ENCODE data around the gene CREB3L1. TPM values are rescaled to one million over a fixed set of nuclear protein-coding genes. Genes with fewer than 3 reads are reported as not detected.

The CREB3L1 gene
- total and polyA plus RNA-seq, 2 donors (not counting 3 experiments of a cell fraction or from before 2014, with no cell fraction given): 0.23 to 0.84 TPM

DNA sequence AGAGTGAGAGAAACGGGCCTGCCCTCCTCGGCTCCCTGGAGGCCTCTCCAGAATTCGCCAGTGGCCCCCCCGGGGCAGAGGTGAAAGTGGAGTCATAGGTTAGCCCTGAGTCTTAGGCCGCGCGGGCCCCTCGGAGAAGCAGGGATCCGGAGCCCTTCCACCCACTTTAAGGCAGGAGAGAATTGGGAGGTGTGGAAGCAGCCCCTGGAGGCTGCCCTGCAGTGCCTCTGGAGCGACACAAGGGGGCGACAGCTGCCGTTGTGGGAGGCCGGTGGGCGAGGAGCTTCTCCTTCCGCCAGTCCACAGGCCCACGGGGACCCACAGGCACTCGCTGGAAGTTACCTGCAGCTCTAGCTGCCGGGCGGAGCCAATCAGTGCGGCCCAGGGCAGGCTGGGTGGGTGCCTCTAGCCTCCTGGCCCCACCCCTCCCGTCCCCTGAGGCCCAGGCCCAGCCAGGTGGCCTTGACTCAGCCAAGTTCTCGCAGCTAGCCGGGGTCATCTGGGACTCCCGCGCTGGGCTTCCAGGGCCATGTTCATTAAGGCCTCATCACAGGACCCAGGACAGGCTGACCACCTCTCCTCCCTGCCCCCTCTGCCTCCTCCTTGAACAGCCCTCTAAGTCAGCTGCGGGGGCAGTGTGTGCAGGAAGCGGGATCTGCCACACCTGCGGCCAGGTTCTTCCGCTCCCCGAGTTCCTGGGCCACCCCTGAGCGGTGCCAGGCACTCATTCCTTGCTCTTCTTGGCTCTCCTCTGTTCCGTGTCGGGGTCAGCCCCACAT, 74.8 kb downstream of the CREB3L1 start:
- dilution Hi-C loops (cut with MboI; ENCODE audit: extremely low pct_ligation_motif_present, low sequenced_read_pairs) (no loop called here), intact Hi-C loops (cut with micrococcal nuclease) (loop anchor here (1.0 kb wide), 2 partner anchors 11 to 15 kb away; no protein-coding TSS in a partner anchor)
- DNase-seq (ENCODE audit: low read depth, low spot score): peak; percentile 30
- no TSS peak for BruUV-seq (replicated peaks)
- H3K9ac ChIP-seq (replicated peaks; ENCODE audit: extremely low read depth, insufficient read depth, low read length): no peak overlapping the region
- ChIA-PET POLR2A (no interaction called here), CTCF (interaction anchor here (0.6 to 10.8 kb wide), 17 partner anchors 9 to 184 kb away, joined by 3 to 200 read pairs (median 4); partner anchors contain the start of genes CHRM4 and MDK)
- H3K27me3 ChIP-seq (ENCODE audit: control insufficient read depth in 2 of 2, insufficient read depth in 2 of 2, low read length in 2 of 2): no peaks in the 10 kb centered on the region
- H3K9me3 ChIP-seq (replicated peaks; ENCODE audit: control insufficient read depth, insufficient read depth, low read length): no peaks in the 10 kb centered on the region
- H3K4me1 ChIP-seq (ENCODE audit: control insufficient read depth, extremely low read depth, insufficient read depth, low read length): peaks cover 13% of the 10 kb centered on the region
- TF ChIP-seq MYC (IDR thresholded peaks at IDR 0.05; ENCODE audit: low read depth, low read length) (no peak), POLR2AphosphoS5 (IDR thresholded peaks at IDR 0.05; ENCODE audit: insufficient read depth, low read depth, low read length) (no peak), GATA2 (IDR thresholded peaks at IDR 0.05; ENCODE audit: insufficient read depth, insufficient read length, low read depth, low read length) (no peak), JUN (IDR thresholded peaks at IDR 0.05; ENCODE audit: borderline replicate concordance, insufficient read depth, insufficient read length, low read depth) (no peak)
- TF ChIP-seq, protein P1, sequence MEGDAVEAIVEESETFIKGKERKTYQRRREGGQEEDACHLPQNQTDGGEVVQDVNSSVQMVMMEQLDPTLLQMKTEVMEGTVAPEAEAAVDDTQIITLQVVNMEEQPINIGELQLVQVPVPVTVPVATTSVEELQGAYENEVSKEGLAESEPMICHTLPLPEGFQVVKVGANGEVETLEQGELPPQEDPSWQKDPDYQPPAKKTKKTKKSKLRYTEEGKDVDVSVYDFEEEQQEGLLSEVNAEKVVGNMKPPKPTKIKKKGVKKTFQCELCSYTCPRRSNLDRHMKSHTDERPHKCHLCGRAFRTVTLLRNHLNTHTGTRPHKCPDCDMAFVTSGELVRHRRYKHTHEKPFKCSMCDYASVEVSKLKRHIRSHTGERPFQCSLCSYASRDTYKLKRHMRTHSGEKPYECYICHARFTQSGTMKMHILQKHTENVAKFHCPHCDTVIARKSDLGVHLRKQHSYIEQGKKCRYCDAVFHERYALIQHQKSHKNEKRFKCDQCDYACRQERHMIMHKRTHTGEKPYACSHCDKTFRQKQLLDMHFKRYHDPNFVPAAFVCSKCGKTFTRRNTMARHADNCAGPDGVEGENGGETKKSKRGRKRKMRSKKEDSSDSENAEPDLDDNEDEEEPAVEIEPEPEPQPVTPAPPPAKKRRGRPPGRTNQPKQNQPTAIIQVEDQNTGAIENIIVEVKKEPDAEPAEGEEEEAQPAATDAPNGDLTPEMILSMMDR (IDR thresholded peaks at IDR 0.05; ENCODE audit: extremely low read depth in 1 of 2, insufficient read depth in 1 of 2, low read depth in 1 of 2, low read length in 2 of 2): peak; percentile 89 to 93
- no peak overlapping the region for H3K4me2 ChIP-seq (ENCODE audit: insufficient read depth, low read length)
- H3K36me3 ChIP-seq (ENCODE audit: control insufficient read depth in 2 of 2, extremely low read depth in 1 of 2, insufficient read depth in 2 of 2, low read length in 2 of 2): peaks cover 5 to 12% of the 10 kb centered on the region in 2 experiments
- H4K20me1 ChIP-seq (replicated peaks; ENCODE audit: control insufficient read depth, extremely low read depth, insufficient read depth, low read length): peaks cover 4% of the 10 kb centered on the region
- no peak overlapping the region for H3K4me3 ChIP-seq (replicated peaks in 1 of 3; ENCODE audit: insufficient read depth in 1 of 3, low read depth in 1 of 3, low read length in 3 of 3)
- H2AFZ ChIP-seq (ENCODE audit: low read depth, low read length): no peak overlapping the region
- peak; percentile 54 for FAIRE-seq
- H3K79me2 ChIP-seq (ENCODE audit: control insufficient read depth, insufficient read depth, low read length): peaks cover 80% of the 10 kb centered on the region
- no peak overlapping the region for H3K27ac ChIP-seq (ENCODE audit: insufficient read depth, low read depth, low read length)
- H3K9me1 ChIP-seq (replicated peaks; ENCODE audit: control insufficient read depth, extremely low read depth, insufficient read depth, low read length): no peaks in the 10 kb centered on the region

All from endothelial cell of umbilical vein (primary cell).